ENCODE measurements around the gene KCNIP1. TPM values are rescaled to one million over a fixed set of nuclear protein-coding genes. Genes with fewer than 3 reads are reported as not detected.

KCNIP1 gene
- polyA plus RNA-seq, 1 donor, result 2.8 TPM

GRCh38 chr5:170482511-170482910 is 21.3 kb upstream of the KCNIP1 start:
- H3K36me3 ChIP-seq (ENCODE audit: control insufficient read depth, insufficient read depth, low read length), result no peaks in the 10 kb centered on the region
- no peak overlapping the region for H3K27ac ChIP-seq (ENCODE audit: low read length)
- H3K9me3 ChIP-seq (ENCODE audit: control insufficient read depth, low read depth, low read length), result no peaks in the 10 kb centered on the region
- no peaks in the 10 kb centered on the region for H3K4me1 ChIP-seq (ENCODE audit: control insufficient read depth, insufficient read depth, low read length)
- no peaks in the 10 kb centered on the region for H3K27me3 ChIP-seq (ENCODE audit: control insufficient read depth, insufficient read depth, low read length)
- no CpG with 5 or more reads among the region's 4 CpGs for WGBS (ENCODE audit: insufficient coverage, low lambda C conversion rate)
- no peak for DNase-seq
- H3K4me3 ChIP-seq (ENCODE audit: low read length), result no peak overlapping the region

DNA sequence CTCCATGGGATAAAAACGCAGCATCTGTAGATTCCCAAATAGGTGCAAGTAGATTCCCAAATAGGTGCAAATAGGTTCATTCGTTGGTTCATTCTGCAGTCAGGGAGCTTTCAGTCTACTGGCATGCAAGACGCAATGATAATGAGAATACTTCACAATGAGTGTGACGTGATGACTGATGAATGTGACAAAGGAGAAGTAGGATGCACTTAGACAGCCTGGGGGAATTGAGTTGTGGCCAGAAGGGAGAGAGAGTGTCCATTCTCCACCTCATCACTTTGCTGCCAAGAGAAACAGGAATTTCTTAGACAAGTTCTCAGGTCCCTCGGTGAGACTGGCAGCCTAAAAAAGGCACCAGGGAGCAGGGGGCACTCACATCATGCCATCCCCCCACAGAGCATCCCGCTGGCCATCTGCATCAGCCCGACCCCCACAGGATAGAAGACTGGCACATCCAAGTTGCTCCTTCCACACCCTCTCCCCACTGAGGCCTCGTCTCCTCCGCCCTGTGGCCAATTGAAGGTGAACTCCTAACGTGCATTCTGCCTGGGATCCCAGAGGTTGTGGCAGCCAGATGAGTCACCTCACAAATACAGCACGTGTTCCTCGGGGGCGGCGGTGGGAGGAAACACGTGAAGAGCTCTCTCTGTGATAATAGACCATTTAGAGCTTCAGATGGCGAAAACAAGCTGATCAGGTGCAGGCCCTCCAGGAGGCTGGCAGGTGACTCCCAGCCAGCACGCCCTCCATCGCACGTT is 19.9 kb upstream of the KCNIP1 start:
- H3K27me3 ChIP-seq (ENCODE audit: control insufficient read depth, insufficient read depth, low read length), result no peaks in the 10 kb centered on the region
- DNase-seq, result peak; percentile 47 to 70

GRCh38 chr5:170484459-170484831 is 19.4 kb upstream of the KCNIP1 start:
- Histone ChIP-seq H3K27ac (ENCODE audit: low read length) (no peak overlapping the region), H3K36me3 (ENCODE audit: control insufficient read depth, insufficient read depth, low read length) (no peaks in the 10 kb centered on the region), H3K9me3 (ENCODE audit: control insufficient read depth, low read depth, low read length) (no peaks in the 10 kb centered on the region), H3K27me3 (ENCODE audit: control insufficient read depth, insufficient read depth, low read length) (no peaks in the 10 kb centered on the region), H3K4me1 (ENCODE audit: control insufficient read depth, insufficient read depth, low read length) (peaks cover 12% of the 10 kb centered on the region), H3K4me3 (ENCODE audit: low read length) (no peak overlapping the region)
- no peak for DNase-seq
- WGBS (ENCODE audit: insufficient coverage, low lambda C conversion rate), result 80% methylated on average over 6 of the region's 6 CpGs

More for the DNA sequence above, 19.9 kb upstream of the KCNIP1 start:
- 83% methylated on average over 4 of the region's 19 CpGs for WGBS (ENCODE audit: insufficient coverage, low lambda C conversion rate)
- H3K9me3 ChIP-seq (ENCODE audit: control insufficient read depth, low read depth, low read length), result no peaks in the 10 kb centered on the region
- H3K4me1 ChIP-seq (ENCODE audit: control insufficient read depth, insufficient read depth, low read length), result peaks cover 8% of the 10 kb centered on the region
- H3K4me3 ChIP-seq (ENCODE audit: low read length), result no peak overlapping the region
- no peaks in the 10 kb centered on the region for H3K36me3 ChIP-seq (ENCODE audit: control insufficient read depth, insufficient read depth, low read length)
- no peak overlapping the region for H3K27ac ChIP-seq (ENCODE audit: low read length)

DNA sequence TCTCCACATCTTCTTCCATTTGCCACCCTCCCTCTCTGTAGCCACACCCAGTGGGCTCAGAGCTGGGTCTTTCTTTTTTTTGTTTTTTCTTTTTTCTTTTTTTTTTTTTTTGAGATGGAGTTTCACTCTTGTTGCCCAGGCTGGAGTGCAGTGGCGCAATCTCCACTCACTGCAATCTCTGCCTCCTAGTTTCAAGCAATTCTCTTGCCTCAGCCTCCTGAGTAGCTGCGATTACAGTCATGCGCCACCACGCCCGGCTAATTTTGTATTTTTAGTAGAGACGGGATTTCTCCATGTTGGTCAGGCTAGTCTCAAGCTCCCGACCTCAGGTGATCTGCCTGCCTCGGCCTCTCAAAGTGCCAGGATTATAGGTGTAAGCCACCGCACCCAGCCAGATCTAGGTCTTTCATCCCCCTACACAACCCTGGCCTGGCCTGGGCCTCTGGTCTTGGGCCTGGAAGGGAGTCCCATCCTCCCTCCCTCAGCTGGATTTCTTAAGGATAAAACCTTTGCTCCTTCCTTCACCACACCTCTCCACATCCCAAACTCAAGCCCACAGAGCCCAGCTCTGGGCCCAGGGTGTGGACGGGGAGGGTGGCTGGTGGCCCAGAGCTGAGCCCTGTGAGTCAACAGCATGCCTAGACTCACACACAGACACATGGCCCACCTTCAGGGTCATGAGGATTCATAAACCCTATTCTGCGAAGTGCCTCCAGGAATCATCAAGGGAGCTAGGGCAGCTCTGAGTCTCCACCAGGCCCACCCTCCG is 18.8 kb upstream of the KCNIP1 start:
- H3K36me3 ChIP-seq (ENCODE audit: control insufficient read depth, insufficient read depth, low read length), result no peaks in the 10 kb centered on the region
- peaks cover 18% of the 10 kb centered on the region for H3K4me1 ChIP-seq (ENCODE audit: control insufficient read depth, insufficient read depth, low read length)
- no peaks in the 10 kb centered on the region for H3K27me3 ChIP-seq (ENCODE audit: control insufficient read depth, insufficient read depth, low read length)
- no peak overlapping the region for H3K27ac ChIP-seq (ENCODE audit: low read length)
- no peak overlapping the region for H3K4me3 ChIP-seq (ENCODE audit: low read length)
- WGBS (ENCODE audit: insufficient coverage, low lambda C conversion rate), result no CpG with 5 or more reads among the region's 12 CpGs
- DNase-seq, result no peak
- no peaks in the 10 kb centered on the region for H3K9me3 ChIP-seq (ENCODE audit: control insufficient read depth, low read depth, low read length)

GRCh38 chr5:170485616-170485911 is 18.3 kb upstream of the KCNIP1 start:
- no peak for DNase-seq
- H3K4me1 ChIP-seq (ENCODE audit: control insufficient read depth, insufficient read depth, low read length), result peaks cover 22% of the 10 kb centered on the region
- H3K27me3 ChIP-seq (ENCODE audit: control insufficient read depth, insufficient read depth, low read length), result no peaks in the 10 kb centered on the region
- H3K27ac ChIP-seq (ENCODE audit: low read length), result no peak overlapping the region
- H3K4me3 ChIP-seq (ENCODE audit: low read length), result no peak overlapping the region
- H3K36me3 ChIP-seq (ENCODE audit: control insufficient read depth, insufficient read depth, low read length), result no peaks in the 10 kb centered on the region
- no peaks in the 10 kb centered on the region for H3K9me3 ChIP-seq (ENCODE audit: control insufficient read depth, low read depth, low read length)

DNA sequence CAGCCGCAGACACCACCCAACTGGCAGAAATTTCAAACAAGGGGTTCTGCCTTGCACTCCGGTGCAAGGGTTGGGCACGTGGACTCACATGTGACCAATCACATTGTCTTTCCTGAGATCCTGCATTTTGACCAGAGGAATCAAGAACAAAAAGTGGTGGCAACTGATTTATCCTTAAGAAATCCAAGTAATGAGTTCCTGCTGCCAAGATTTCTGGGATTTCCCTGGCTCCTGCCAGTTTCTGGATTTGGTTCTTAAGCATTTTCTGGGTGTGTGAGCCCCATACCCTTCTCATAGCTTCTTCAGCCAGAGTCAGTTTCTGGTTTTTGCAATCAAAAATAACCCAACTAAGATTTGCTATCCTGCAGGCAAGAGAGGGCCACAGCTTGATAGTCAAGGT is 17.4 kb upstream of the KCNIP1 start:
- Histone ChIP-seq H3K9me3 (ENCODE audit: control insufficient read depth, low read depth, low read length) (no peaks in the 10 kb centered on the region), H3K27ac (ENCODE audit: low read length) (no peak overlapping the region), H3K36me3 (ENCODE audit: control insufficient read depth, insufficient read depth, low read length) (no peaks in the 10 kb centered on the region), H3K27me3 (ENCODE audit: control insufficient read depth, insufficient read depth, low read length) (no peaks in the 10 kb centered on the region), H3K4me3 (ENCODE audit: low read length) (no peak overlapping the region), H3K4me1 (ENCODE audit: control insufficient read depth, insufficient read depth, low read length) (peaks cover 22% of the 10 kb centered on the region)
- WGBS (ENCODE audit: insufficient coverage, low lambda C conversion rate), result no CpG with 5 or more reads among the region's 3 CpGs
- DNase-seq, result no peak

DNA sequence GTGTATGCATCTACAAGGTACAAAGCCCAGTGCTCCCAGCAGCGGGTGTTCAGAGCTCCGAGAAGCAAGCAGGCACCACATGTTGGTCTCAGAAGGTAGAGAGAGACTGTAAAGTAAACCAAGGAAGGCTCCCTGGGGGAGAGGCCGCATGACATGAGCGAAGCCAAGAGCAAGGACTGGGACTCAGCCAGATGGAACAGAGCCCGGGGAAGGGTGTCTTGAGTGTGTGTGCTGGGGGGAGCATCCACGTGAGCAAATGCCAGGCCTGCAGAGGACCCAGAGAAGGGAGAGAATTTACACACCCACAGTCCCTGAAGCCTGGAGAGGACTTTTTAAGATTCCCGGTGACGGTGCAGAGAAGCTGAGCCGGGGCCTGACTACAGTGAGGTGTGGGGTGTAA is 15.2 kb upstream of the KCNIP1 start:
- peak overlapping the region; percentile 85 for H3K27ac ChIP-seq (ENCODE audit: low read length)
- WGBS (ENCODE audit: insufficient coverage, low lambda C conversion rate), result no CpG with 5 or more reads among the region's 9 CpGs
- no peak for DNase-seq
- no peaks in the 10 kb centered on the region for H3K36me3 ChIP-seq (ENCODE audit: control insufficient read depth, insufficient read depth, low read length)
- no peaks in the 10 kb centered on the region for H3K9me3 ChIP-seq (ENCODE audit: control insufficient read depth, low read depth, low read length)
- H3K4me3 ChIP-seq (ENCODE audit: low read length), result peak overlapping the region; percentile 15
- H3K27me3 ChIP-seq (ENCODE audit: control insufficient read depth, insufficient read depth, low read length), result no peaks in the 10 kb centered on the region
- peaks cover 22% of the 10 kb centered on the region for H3K4me1 ChIP-seq (ENCODE audit: control insufficient read depth, insufficient read depth, low read length)

DNA sequence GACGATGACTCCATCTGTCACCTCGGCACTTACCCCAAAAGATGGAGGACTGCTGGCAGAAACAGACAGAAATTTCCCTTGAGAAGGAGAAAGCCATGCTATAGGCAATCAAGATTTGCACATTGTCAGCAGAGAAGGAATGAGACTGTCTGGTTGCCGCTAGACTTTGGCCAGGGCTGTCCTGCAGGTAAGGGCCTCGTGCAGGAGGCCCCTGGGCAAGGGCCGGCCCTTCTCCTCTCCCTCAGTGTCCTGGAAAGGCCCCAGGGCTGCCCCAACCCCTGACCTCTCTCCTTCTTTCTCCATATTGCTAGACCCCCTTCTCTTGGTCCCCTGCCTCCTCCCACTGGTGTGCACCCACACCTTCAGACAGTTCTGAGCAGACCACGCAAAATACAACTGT is 14.6 kb upstream of the KCNIP1 start:
- Histone ChIP-seq H3K27me3 (ENCODE audit: control insufficient read depth, insufficient read depth, low read length) (peaks cover 3% of the 10 kb centered on the region), H3K9me3 (ENCODE audit: control insufficient read depth, low read depth, low read length) (no peaks in the 10 kb centered on the region), H3K4me3 (ENCODE audit: low read length) (peak overlapping the region; percentile 15), H3K27ac (ENCODE audit: low read length) (peak overlapping the region; percentile 85), H3K36me3 (ENCODE audit: control insufficient read depth, insufficient read depth, low read length) (no peaks in the 10 kb centered on the region), H3K4me1 (ENCODE audit: control insufficient read depth, insufficient read depth, low read length) (peaks cover 22% of the 10 kb centered on the region)
- no CpG with 5 or more reads among the region's 6 CpGs for WGBS (ENCODE audit: insufficient coverage, low lambda C conversion rate)
- DNase-seq, result peak; percentile 63 to 78

- H3K36me3 ChIP-seq (ENCODE audit: control insufficient read depth, insufficient read depth, low read length), result no peaks in the 10 kb centered on the region
- H3K4me1 ChIP-seq (ENCODE audit: control insufficient read depth, insufficient read depth, low read length), result peaks cover 22% of the 10 kb centered on the region
- 100% methylated on average over 2 of the region's 3 CpGs for WGBS (ENCODE audit: insufficient coverage, low lambda C conversion rate)
- DNase-seq, result no peak
- H3K4me3 ChIP-seq (ENCODE audit: low read length), result no peak overlapping the region
- no peak overlapping the region for H3K27ac ChIP-seq (ENCODE audit: low read length)
- peaks cover 4% of the 10 kb centered on the region for H3K27me3 ChIP-seq (ENCODE audit: control insufficient read depth, insufficient read depth, low read length)
- no peaks in the 10 kb centered on the region for H3K9me3 ChIP-seq (ENCODE audit: control insufficient read depth, low read depth, low read length)
These were observed 13.4 kb upstream of the KCNIP1 start for GRCh38 chr5:170490381-170490780.

DNA sequence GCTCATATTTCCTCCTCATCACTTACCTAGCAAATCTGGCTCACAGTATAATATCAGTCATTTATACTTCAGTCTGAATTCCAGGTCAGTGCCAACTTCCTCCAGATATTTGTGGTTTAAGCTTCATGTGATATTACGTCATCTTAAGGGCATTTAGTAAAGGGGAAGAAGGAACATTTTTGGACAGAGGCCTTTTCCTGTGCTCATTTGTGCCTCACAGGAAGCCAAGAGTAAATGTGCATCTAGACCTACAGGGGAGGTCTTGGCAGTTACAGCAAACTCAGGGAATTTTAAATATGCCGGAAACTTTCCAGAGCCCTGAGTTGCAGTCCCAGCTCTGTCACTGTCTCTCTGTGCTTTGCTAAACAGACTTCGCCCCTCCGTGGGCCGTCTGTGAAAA is 12.3 kb upstream of the KCNIP1 start:
- H3K9me3 ChIP-seq (ENCODE audit: control insufficient read depth, low read depth, low read length), result no peaks in the 10 kb centered on the region
- WGBS (ENCODE audit: insufficient coverage, low lambda C conversion rate), result no CpG with 5 or more reads among the region's 5 CpGs
- peaks cover 4% of the 10 kb centered on the region for H3K27me3 ChIP-seq (ENCODE audit: control insufficient read depth, insufficient read depth, low read length)

More for the DNA sequence above, 12.3 kb upstream of the KCNIP1 start:
- DNase-seq, result peak; percentile 33 to 50
- Histone ChIP-seq H3K27ac (ENCODE audit: low read length) (no peak overlapping the region), H3K4me3 (ENCODE audit: low read length) (no peak overlapping the region), H3K36me3 (ENCODE audit: control insufficient read depth, insufficient read depth, low read length) (no peaks in the 10 kb centered on the region), H3K4me1 (ENCODE audit: control insufficient read depth, insufficient read depth, low read length) (peaks cover 22% of the 10 kb centered on the region)
